Measurements from ENCODE around the gene IGSF23. TPM values are rescaled to one million over a fixed set of nuclear protein-coding genes. Genes with fewer than 3 reads are reported as not detected.
A peak's percentile ranks its signal among the peaks of the same experiment; 100 is the strongest.
"Not testable (repeated sequence)": the region's sequence is repeated elsewhere in the genome, so short reads cannot be mapped to it uniquely, and the experiment has no call there.

IGSF23 gene
- total RNA-seq, 1 donor from 2014 or later = not detected

- TF ChIP-seq CTCF (conservative IDR thresholded peaks at IDR 0.05) = no peak
- no peak overlapping the region for H3K27ac Mint-ChIP-seq
- H3K36me3 Mint-ChIP-seq = no peaks in the 10 kb centered on the region
- DNase-seq (ENCODE audit: extremely low spot score, unreplicated experiment) = no peak
- no peaks in the 10 kb centered on the region for H3K27me3 Mint-ChIP-seq
- H3K4me1 Mint-ChIP-seq (ENCODE audit: unreplicated experiment) = peaks cover 8% of the 10 kb centered on the region
- H3K4me3 Mint-ChIP-seq = no peak overlapping the region
- H3K9me3 Mint-ChIP-seq = no peaks in the 10 kb centered on the region
Observed at GRCh38 chr19:44681992-44682790, 68.8 kb downstream of the IGSF23 start.

GRCh38 chr19:44682807-44683206 lies 69.4 kb downstream of the IGSF23 start:
- Mint-ChIP-seq H3K36me3 (no peaks in the 10 kb centered on the region), H3K27ac (no peak overlapping the region), H3K4me3 (no peak overlapping the region), H3K27me3 (no peaks in the 10 kb centered on the region), H3K4me1 (ENCODE audit: unreplicated experiment) (peaks cover 4% of the 10 kb centered on the region), H3K9me3 (no peaks in the 10 kb centered on the region)
- no peak for TF ChIP-seq CTCF (conservative IDR thresholded peaks at IDR 0.05)
- no peak for DNase-seq (ENCODE audit: extremely low spot score, unreplicated experiment)

- no peak overlapping the region for H3K4me3 Mint-ChIP-seq
- no peaks in the 10 kb centered on the region for H3K27me3 Mint-ChIP-seq
- peaks cover 4% of the 10 kb centered on the region for H3K4me1 Mint-ChIP-seq (ENCODE audit: unreplicated experiment)
- no peak for TF ChIP-seq CTCF (conservative IDR thresholded peaks at IDR 0.05)
- H3K27ac Mint-ChIP-seq = no peak overlapping the region
- H3K9me3 Mint-ChIP-seq = no peaks in the 10 kb centered on the region
- DNase-seq (ENCODE audit: extremely low spot score, unreplicated experiment) = no peak
- no peaks in the 10 kb centered on the region for H3K36me3 Mint-ChIP-seq
Observed at GRCh38 chr19:44683434-44684210, 70.3 kb downstream of the IGSF23 start.

- H3K36me3 Mint-ChIP-seq; H3K4me3 Mint-ChIP-seq; H3K27me3 Mint-ChIP-seq; H3K27ac Mint-ChIP-seq; H3K9me3 Mint-ChIP-seq; DNase-seq (ENCODE audit: extremely low spot score, unreplicated experiment); H3K4me1 Mint-ChIP-seq (ENCODE audit: unreplicated experiment): not testable (repeated sequence)
Observed at GRCh38 chr19:44684396-44684795, 71.0 kb downstream of the IGSF23 start.

GRCh38 chr19:44684892-44685863 lies 71.8 kb downstream of the IGSF23 start:
- Mint-ChIP-seq H3K4me3 (no peak overlapping the region), H3K4me1 (ENCODE audit: unreplicated experiment) (peaks cover 4% of the 10 kb centered on the region), H3K27me3 (no peaks in the 10 kb centered on the region), H3K27ac (peak overlapping the region; percentile 16), H3K9me3 (no peaks in the 10 kb centered on the region), H3K36me3 (no peaks in the 10 kb centered on the region)
- no peak for DNase-seq (ENCODE audit: extremely low spot score, unreplicated experiment)
- TF ChIP-seq CTCF (conservative IDR thresholded peaks at IDR 0.05) = no peak

Measured in type B pancreatic cell (in vitro differentiated cells).